HL-60 (cell line): ENCODE data around the gene HRH3.

ENCODE experiments used
- GABPA ChIP-seq: IDR thresholded peaks from 2 replicates; pipeline ENCODE4 v1.6.1; 2012; ENCODE audit warnings: low read depth
- POLR2AphosphoS5 ChIP-seq: IDR thresholded peaks from 2 replicates; pipeline ENCODE4 v1.6.1; 2012; ENCODE audit warnings: low read depth
- REST ChIP-seq: IDR thresholded peaks from 2 replicates; pipeline ENCODE4 v1.6.1; 2012; ENCODE audit warnings: low read depth; ENCODE audit not compliant: insufficient replicate concordance
- SPI1 ChIP-seq: IDR thresholded peaks from 2 replicates; pipeline ENCODE4 v1.6.1; 2012; ENCODE audit warnings: low read depth, mild to moderate bottlenecking, borderline replicate concordance
- TF ChIP-seq, protein P1 (sequence below): IDR thresholded peaks from one replicate; pipeline ENCODE4 v1.5.1; 2011; ENCODE audit warnings: low read length, control low read depth, inconsistent platforms; ENCODE audit not compliant: insufficient read depth

GRCh38 chr20:62176866-62177265 lies 43.2 kb downstream of the HRH3 start:
- TF ChIP-seq, protein P1, sequence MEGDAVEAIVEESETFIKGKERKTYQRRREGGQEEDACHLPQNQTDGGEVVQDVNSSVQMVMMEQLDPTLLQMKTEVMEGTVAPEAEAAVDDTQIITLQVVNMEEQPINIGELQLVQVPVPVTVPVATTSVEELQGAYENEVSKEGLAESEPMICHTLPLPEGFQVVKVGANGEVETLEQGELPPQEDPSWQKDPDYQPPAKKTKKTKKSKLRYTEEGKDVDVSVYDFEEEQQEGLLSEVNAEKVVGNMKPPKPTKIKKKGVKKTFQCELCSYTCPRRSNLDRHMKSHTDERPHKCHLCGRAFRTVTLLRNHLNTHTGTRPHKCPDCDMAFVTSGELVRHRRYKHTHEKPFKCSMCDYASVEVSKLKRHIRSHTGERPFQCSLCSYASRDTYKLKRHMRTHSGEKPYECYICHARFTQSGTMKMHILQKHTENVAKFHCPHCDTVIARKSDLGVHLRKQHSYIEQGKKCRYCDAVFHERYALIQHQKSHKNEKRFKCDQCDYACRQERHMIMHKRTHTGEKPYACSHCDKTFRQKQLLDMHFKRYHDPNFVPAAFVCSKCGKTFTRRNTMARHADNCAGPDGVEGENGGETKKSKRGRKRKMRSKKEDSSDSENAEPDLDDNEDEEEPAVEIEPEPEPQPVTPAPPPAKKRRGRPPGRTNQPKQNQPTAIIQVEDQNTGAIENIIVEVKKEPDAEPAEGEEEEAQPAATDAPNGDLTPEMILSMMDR = no peak
- TF ChIP-seq POLR2AphosphoS5 (no peak), REST (no peak), GABPA (no peak), SPI1 (no peak)
